ENCODE data around the gene C1QB.

DNA sequence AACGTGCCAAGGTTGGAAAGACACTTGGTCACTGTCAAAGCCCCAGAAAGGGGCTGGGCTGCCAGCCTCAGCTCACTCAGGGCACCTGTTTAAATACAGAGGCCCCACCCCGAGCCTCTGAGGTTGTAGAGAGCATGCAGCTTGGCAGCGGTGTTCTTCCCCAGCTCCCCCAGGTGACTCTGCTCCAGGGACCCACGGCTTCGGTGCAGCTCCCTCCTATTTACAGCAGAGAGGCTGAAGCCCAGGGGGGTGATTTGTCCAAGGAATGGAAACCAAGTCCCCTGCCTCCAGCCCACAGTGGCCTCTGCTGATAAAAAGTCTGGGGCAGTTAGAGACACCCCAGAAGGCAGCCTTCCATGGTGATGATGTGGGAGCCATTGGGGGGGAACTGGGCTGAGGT, 25.7 kb upstream of the C1QB start:
- TF ChIP-seq, protein P1, sequence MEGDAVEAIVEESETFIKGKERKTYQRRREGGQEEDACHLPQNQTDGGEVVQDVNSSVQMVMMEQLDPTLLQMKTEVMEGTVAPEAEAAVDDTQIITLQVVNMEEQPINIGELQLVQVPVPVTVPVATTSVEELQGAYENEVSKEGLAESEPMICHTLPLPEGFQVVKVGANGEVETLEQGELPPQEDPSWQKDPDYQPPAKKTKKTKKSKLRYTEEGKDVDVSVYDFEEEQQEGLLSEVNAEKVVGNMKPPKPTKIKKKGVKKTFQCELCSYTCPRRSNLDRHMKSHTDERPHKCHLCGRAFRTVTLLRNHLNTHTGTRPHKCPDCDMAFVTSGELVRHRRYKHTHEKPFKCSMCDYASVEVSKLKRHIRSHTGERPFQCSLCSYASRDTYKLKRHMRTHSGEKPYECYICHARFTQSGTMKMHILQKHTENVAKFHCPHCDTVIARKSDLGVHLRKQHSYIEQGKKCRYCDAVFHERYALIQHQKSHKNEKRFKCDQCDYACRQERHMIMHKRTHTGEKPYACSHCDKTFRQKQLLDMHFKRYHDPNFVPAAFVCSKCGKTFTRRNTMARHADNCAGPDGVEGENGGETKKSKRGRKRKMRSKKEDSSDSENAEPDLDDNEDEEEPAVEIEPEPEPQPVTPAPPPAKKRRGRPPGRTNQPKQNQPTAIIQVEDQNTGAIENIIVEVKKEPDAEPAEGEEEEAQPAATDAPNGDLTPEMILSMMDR (optimal IDR thresholded peaks at IDR 0.05 in 1 of 3, IDR thresholded peaks at IDR 0.05 in 1 of 3, conservative IDR thresholded peaks at IDR 0.05 in 1 of 3; ENCODE audit: extremely low read depth in 1 of 3, insufficient read depth in 2 of 3, low read length in 3 of 3) = no peak
- no peak for TF ChIP-seq EZH2 (IDR thresholded peaks at IDR 0.05; ENCODE audit: low read length)

All from keratinocyte (primary cell).